GM12872 (cell line): ENCODE results near the gene CDK5R1.

Experiments
- TF ChIP-seq, protein P1 (sequence below): IDR thresholded peaks from 3 replicates; pipeline ENCODE4 v1.5.1; 2011; ENCODE audit warnings: low read depth, mild to moderate bottlenecking, low read length, moderate library complexity; ENCODE audit not compliant: insufficient read depth

The CDK5R1 gene

GRCh38 chr17:32527146-32527545 is 40.4 kb downstream of the CDK5R1 start:
- TF ChIP-seq, protein P1, sequence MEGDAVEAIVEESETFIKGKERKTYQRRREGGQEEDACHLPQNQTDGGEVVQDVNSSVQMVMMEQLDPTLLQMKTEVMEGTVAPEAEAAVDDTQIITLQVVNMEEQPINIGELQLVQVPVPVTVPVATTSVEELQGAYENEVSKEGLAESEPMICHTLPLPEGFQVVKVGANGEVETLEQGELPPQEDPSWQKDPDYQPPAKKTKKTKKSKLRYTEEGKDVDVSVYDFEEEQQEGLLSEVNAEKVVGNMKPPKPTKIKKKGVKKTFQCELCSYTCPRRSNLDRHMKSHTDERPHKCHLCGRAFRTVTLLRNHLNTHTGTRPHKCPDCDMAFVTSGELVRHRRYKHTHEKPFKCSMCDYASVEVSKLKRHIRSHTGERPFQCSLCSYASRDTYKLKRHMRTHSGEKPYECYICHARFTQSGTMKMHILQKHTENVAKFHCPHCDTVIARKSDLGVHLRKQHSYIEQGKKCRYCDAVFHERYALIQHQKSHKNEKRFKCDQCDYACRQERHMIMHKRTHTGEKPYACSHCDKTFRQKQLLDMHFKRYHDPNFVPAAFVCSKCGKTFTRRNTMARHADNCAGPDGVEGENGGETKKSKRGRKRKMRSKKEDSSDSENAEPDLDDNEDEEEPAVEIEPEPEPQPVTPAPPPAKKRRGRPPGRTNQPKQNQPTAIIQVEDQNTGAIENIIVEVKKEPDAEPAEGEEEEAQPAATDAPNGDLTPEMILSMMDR: no peak

- TF ChIP-seq, protein P1: no peak
These were observed 42.0 kb downstream of the CDK5R1 start for GRCh38 chr17:32528825-32529224.

GRCh38 chr17:32529604-32530003 is 42.8 kb downstream of the CDK5R1 start:
- TF ChIP-seq, protein P1: no peak

DNA sequence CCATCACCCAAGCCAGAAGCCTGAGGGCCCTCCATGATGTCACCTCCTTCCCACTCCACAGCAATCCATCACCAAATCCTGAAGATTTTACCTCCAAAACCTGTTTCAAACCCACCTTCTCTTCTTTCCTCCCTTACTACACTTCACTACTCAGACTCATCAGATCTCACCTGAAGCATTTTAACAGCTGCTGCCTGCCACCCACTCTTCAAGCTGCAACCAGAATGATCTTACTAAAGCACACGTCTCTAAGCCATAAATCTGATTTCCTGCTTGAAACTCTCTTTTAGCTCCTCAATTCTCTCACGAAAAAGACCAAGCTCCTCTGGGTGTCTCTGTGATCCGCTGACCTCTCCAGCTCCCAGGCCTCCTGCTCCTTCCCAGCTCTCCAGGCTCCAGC is 46.5 kb downstream of the CDK5R1 start:
- TF ChIP-seq, protein P1: no peak

DNA sequence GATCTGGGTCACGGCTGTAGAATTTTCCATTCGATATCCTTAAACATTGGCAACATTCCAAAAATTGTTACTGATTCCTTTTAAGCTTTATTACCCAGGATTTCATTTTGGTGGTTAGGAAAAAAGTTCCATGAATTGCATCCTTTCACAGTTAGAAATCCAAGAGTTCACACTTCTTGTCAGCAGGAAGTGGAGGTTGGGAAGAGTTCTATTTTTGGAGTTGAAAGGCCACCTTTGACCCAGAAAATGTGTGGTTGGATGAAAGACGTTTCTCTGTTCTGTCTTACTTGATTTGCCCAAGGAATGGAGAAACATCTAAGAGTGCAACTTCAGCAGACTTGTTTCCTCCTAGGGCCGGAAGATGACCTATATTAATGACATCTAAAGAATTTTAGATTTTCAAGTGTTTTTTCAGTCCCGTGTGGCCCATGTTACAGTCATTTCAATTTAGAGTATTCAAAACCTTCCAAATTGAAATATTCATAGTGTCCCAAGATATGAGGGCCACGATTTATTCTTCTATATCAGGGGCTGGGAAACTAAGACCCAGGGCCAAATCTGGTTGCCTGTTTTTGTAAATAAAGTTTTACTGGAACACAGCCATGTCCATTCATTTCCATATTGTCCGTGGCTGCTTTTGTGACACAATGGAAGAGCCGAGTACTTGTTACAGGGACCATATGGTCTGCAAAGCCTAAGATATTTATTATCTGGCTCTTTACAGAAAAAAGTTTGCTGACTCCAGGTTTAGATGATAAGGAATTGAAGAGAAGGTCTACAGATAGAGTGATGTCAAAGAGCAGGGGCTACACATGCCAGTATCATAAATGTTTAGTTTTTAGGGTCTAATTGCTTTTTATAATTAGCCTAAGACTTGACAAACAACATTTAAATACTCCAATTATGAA is 50.2 kb downstream of the CDK5R1 start:
- TF ChIP-seq, protein P1: no peak
